HG03558 (cell line): ENCODE data around the gene IRF1.

Source experiments
- ATAC-seq: cut with Tn5 transposase; IDR thresholded peaks from one replicate; pipeline ENCODE4 v1.9.1; 2021; ENCODE audit warnings: moderate number of reproducible peaks; ENCODE audit not compliant: unreplicated experiment; ENCODE audit errors: extremely low read depth

The IRF1 gene

GRCh38 chr5:132464156-132464939 is 26.2 kb downstream of the IRF1 start:
- ATAC-seq = no peak

DNA sequence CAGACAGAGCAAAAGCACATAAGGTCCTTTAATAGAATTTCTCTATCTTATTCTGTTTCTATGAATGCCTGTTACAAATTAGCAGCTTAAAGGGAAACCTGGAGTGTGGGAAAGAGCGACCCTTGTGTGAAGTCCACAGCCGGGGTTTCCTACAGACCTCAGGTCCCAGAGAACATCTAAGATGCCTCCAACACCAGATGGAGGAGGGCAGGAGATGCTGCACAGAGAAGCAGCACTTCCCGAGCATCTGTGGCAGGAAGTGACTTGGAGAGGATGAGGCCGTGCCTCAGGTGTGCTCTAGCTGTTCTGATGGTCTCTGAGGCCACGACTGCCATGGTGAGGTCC is 26.8 kb downstream of the IRF1 start:
- no peak for ATAC-seq

DNA sequence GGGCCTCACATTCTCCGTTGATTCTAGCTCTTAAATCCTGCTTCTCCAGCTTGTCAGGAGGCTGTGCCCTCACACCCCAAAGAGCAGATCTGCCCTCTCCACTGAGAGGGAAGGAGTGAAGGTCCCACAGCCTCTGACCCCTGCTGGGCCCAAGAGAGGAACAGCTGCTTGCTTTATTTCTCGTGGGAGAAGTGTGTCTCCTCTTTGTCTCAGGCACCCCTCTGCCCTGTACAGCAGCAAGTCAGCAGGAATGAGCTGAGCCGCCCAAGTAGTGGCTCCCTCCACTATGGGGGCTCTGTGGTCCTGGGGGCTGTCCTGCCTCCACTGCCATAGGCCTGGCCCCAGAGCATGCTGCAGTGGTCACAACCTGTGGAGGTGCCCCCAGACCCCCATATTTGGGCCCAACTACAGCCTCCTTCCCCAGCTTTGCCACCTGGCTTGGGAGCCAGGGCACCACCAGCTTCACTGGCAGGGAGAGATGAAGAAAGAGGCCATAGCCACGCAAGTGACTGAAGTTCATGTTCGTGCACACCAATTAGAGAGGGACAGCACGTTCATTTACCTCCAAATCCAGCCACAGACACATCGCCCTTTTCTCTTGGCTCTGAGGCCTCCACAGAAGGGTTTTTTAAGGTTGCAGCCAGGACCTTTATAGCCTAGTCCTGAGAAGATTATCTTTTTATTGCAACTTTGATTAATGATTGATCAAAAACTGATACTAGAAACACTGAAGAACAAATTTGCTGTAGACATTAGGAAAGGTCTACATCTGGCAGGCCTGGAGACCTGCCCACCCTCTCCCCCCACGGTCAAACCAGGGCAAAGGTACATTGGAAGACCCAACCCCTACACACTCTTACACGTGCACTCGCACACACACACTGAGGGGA is 27.5 kb downstream of the IRF1 start:
- ATAC-seq = no peak

- ATAC-seq = no peak
These were observed 28.2 kb downstream of the IRF1 start for GRCh38 chr5:132462333-132462732.

- no peak for ATAC-seq
These were observed 29.0 kb downstream of the IRF1 start for GRCh38 chr5:132461569-132462070.

DNA sequence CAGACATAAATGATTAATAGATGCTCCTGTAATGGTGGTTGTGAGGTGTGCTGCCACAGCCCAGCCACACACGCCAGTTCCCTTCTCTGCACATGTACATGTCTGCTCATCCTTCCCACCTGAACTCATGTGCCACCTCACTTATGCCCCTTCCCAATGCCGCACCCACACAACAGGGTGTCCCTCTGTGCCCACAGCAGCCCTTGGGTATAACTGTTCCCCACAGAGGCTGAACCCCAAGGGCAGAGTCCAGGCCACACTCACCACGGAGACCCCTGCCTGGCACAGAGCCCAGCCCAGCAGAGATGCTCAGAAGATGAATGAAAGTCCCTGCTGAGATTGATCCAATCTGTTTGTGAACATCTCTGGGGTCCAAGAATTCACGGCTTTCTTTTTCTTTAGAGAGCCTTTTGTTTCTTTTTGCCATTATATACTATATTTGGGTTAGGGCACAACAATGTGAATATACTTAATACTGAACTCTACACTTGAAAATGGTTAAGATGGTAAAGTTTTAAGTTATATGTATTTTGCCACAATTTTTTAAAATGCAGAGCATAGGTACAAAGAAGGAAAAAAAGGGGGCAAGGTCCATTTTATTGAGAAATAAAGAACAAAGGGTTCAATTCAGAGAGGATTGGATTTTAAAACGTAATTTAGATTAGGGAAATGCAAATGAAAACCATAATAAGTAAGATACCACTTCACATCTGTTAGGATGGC is 29.6 kb downstream of the IRF1 start:
- no peak for ATAC-seq

DNA sequence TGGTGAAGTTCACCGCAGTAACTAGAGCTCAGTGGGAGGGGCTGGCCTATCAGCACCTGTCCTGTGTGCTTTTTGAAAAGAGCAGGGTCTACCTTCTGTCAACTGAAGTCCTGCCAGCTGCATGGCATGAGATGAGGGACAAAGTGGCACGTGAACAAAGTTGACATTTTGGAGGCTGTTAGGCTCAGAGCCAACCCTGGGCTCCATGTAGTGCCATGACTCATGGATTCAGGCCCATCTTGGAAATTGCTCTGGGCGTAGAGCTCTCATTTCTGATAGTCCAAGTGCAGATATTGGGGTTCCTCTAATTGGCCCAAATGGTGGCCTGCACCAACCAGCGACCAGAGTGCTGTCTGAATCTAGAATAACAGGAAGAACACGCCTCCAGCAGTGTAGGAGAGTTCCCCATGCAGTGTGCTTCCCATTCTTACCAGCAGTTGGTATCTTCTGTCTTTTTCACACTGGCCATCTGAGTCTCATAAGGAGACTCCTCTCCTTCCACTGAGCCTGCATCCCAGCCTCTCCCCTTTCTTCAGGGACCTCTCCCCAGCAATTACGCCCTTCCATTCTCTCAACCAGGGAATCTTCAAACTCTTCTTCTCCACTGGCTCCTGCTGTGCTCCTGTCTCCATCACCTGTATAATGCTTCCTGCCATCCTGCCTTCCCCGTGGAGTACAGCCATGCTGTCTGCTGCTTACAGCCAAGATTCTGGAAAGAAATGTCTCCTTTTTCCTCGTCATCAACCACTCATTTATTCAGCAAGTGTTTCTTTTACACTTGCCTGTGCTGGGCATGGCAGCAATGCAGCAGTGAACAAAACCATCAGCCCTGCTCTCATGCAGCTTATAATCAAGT is 30.4 kb downstream of the IRF1 start:
- no peak for ATAC-seq

DNA sequence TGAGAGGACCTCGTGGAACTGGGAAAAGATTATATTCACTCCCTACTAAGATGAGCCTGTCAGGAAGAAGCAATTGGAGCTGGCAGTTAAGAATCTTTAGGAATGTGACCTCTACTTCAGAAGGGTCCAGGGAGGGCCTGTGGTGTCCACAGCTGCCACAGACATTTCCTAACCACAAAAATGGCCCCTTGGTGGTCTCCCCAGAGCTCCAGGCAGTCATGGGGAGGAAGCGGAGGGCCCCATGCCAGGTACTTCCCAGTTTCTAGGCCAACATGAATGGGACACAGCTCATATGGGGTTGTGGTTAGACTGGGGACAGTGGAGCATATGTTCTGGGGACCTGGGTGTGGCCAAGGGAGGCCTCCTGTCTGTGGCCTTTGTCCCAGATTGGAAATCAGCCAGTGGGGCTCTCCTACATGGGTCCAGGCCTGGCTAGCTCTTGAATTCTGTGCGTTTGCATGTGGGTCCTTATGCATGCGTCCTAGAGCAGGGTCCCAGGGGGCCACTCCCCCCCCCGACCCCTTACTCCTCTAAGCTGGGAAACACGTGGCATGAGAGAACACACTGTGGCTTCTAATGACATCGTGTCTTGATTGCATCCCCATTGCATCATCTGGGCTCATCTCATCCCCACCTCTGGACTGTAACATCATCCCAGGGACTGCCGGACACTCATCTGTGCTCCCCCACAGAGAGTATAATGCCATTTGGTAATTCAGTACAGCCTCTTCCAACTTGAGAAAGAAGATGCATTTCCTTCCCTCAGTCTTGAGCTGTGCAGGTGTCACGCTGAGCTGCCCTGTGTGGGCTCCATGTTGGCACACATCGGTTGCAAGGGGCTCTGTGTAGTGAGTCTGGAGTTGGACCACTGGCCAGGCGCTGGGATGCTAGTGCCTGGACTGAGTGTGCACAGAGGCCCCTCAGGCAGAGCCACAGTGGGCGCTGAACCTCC is 31.3 kb downstream of the IRF1 start:
- ATAC-seq = no peak

GRCh38 chr5:132458651-132459030 is 31.9 kb downstream of the IRF1 start:
- peak; percentile 32 for ATAC-seq

- ATAC-seq = no peak
These were observed 32.4 kb downstream of the IRF1 start for GRCh38 chr5:132458226-132458560.

DNA sequence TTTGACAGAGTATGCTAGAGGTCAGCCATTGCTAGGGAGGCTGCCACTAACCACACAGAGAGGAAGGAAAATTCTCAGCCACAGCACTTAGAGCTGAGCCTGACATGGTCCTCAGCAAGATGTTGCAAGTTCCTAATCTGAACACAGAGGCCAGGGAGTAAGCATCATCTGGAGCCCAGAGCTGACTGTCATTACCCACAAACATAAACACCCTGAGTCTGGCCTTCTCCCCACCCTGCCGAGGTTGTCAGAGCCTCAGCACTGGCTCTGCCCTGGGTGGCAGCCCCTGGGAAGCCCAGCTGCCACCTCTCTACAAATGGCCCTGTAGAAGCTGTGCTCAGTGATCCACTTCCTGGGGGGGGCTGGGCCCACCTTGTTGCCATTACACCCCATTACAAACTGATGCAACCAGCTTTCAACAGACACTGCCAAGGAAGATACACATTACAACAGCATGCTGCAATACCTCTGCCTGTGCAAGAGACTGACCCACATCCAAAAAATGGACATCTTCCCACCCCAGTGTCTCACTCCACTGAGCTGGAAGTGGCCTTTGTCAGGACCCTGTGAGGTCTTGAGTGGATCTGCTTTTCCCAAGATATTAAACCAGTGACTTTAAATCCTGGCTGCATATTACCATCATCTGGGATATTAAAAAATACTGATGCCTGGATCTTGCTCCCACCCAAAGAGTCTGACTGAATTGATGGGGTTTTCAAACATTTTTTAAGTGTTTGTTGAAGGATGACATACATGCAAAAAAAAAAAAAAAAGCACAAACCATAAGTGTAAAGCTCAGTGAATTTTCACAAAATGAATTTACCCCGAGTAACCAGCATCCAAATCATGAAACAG is 33.0 kb downstream of the IRF1 start:
- no peak for ATAC-seq

DNA sequence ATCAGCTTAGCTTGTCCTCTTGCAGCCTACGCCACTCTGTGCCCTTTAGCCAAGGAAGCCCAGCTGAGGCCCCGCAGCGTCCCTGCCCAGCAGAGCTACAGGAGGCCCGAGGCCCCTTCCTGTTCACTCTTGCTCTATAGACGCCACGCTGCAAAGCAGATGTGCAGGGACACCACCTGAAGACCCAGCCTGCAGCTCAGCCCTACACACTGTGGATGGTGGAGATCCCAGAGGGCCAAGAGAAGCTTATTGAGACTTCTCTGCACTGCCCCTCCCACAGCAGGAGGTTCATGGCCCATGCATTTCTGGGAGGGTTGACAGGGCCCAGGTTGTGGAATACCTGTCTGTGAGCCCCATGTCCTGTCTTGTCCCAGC is 33.6 kb downstream of the IRF1 start:
- ATAC-seq = no peak

GRCh38 chr5:132456296-132456986 is 34.1 kb downstream of the IRF1 start:
- no peak for ATAC-seq

DNA sequence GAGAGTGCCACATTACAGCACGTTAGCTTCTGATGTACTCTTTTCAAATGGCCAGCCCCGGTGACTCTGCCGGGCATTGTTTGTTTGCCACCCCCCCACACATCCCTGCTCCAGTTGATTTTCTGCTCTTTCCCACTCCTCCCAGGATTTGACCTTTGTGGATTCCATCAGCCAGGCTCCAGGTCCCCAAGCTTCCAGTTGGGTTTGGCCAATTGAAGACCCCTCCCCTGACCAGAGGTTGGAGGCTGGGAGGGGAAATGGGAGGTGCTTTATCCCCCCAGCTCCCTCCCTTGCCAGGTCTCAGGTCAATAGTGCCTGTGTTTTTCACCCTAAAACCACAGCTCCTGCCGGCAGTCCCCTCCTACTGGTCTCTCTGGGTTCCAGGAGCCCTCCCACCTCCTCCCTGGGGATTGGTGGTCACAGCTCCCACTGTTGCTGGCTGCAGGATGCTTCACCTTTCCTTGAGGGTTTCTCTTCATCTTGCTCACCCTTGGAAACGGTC is 34.9 kb downstream of the IRF1 start:
- no peak for ATAC-seq

DNA sequence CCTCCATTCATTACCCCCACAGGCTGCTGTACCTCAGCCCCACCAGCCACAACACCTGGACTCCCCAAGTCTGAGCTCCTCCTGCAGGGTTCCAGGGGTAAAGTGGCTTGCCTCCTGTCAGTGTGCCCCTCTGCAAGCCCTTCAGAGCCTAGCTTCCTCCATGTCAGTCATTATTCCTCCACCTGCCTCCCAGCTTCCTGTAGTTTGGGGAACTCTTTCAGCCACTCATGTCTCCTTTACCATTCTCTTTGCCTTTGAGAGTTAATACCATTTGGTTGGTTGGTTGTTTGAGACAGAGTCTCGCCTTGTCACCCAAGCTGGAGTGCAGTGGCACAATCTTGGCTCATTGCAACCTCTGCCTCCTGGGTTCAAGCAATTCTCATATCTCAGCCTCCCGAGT is 36.2 kb downstream of the IRF1 start:
- no peak for ATAC-seq

GRCh38 chr5:132451387-132451786 is 39.2 kb downstream of the IRF1 start:
- no peak for ATAC-seq

DNA sequence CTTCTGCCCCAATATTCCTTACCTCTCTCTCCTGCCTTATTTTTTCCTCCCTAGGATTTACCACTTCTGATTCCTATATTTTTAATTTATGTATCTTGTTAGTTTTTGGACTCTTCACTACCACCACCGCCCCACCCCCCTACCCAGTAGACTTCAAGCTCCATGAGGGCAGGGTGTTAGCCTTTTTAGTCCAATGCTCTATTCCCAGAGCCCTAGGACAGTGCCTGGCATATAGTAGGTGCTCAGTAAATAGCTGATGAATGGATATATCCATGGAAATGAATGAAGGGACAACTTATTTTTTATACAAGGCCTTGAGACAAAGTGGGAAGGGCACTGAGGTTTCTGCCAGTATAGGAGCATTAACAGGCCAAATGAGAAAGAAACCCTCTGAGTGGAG is 41.5 kb downstream of the IRF1 start:
- ATAC-seq = no peak
